ENCODE data around the gene OOSP3.

Gene OOSP3

DNA sequence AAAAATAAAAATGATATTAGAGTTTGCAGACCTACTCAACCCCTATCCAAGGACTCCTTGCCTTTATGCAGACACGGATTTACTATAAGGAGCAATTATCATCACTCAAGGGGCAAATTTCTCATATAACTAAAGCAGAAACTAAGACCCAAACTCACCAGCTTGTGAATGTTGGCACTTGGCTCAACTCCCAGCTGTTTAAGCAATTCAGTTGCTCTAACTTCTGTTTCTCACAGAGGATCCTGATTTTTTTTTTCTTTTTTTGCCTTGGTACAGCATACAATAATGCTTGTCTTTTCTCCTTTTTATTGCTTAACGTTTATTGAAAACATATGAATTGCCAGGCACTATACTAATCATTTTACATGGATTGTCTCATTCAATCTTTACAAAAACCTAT lies 23.7 kb upstream of the OOSP3 start:
- DNase-seq (ENCODE audit: extremely low read depth, insufficient read length), result no peak
- no peaks in the 10 kb centered on the region for H3K27me3 ChIP-seq (replicated peaks; ENCODE audit: control insufficient read depth, insufficient read depth, low read length)
- H3K4me3 ChIP-seq (replicated peaks; ENCODE audit: low read depth, low read length), result no peak overlapping the region
- TF ChIP-seq, protein P1, sequence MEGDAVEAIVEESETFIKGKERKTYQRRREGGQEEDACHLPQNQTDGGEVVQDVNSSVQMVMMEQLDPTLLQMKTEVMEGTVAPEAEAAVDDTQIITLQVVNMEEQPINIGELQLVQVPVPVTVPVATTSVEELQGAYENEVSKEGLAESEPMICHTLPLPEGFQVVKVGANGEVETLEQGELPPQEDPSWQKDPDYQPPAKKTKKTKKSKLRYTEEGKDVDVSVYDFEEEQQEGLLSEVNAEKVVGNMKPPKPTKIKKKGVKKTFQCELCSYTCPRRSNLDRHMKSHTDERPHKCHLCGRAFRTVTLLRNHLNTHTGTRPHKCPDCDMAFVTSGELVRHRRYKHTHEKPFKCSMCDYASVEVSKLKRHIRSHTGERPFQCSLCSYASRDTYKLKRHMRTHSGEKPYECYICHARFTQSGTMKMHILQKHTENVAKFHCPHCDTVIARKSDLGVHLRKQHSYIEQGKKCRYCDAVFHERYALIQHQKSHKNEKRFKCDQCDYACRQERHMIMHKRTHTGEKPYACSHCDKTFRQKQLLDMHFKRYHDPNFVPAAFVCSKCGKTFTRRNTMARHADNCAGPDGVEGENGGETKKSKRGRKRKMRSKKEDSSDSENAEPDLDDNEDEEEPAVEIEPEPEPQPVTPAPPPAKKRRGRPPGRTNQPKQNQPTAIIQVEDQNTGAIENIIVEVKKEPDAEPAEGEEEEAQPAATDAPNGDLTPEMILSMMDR (IDR thresholded peaks at IDR 0.05; ENCODE audit: insufficient read depth, low read length, poor library complexity, severe bottlenecking), result no peak
- H3K36me3 ChIP-seq (ENCODE audit: control insufficient read depth, insufficient read depth, low read length), result no peaks in the 10 kb centered on the region

DNA sequence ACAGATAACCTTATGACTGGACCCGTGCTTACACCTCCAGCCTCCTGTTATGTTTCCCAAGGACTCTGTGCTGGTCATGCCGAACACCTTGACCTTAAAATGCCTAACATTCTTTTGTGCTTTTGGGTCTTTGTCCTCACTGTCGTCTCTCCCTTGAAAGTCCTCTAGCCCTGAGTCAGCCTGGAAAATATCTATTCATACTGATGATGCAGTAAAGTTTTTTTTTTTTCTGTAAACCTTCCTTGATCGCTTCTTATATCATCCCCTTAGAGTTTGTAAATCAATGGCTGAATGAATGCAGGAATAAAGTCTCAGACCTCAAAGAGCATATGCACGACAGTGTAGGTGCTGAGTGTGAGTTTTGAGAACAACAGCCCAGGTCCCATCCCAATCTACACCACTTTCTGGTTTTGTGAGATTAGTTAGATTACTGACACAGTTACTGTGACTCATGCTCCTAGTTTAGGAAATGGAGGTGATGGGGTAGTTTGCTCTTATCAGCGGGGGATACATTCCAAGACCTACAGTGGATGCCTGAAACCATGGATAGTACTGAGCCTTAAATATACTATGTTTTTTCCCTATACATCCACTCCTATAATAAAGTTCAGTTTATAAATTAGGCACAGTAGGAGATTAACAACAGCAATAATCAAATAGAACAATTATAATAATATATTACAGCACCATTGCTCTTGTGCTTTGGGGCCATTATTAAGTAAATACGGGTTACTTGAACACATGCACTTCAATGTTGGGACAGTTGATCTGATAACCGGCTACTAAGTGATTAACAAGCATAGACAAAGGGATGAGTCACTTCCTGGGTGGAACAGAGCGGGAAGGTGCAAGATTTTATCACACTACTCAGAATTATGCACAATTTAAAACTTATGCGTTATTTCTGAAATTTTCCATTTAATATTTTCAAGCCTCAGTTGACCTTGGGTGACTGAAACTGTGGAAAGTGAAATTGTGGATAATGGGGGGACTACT lies 20.8 kb upstream of the OOSP3 start:
- TF ChIP-seq, protein P1 (IDR thresholded peaks at IDR 0.05; ENCODE audit: insufficient read depth, low read length, poor library complexity, severe bottlenecking), result no peak
- H3K36me3 ChIP-seq (ENCODE audit: control insufficient read depth, insufficient read depth, low read length), result no peaks in the 10 kb centered on the region
- no peak for DNase-seq (ENCODE audit: extremely low read depth, insufficient read length)
- H3K4me3 ChIP-seq (replicated peaks; ENCODE audit: low read depth, low read length), result no peak overlapping the region
- H3K27me3 ChIP-seq (replicated peaks; ENCODE audit: control insufficient read depth, insufficient read depth, low read length), result no peaks in the 10 kb centered on the region

DNA sequence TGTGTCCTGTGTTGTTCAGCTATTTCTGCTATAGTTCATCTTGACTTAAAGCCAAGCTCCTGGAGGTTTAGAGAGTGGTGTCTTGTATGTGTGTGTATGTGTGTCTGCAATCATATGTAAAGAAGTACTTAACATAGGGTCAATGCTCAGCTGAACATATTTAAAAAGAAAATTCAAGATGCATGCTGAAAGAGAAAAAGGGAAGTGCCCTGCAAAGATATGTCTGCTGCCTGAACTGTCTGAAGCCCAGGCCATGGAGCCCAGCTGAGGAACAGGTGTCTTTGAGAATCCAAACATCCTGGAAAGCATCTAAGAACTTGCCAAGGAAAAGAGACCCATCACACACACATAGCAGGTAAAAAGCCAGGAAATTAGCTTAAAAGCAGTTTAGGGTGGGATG lies 18.9 kb upstream of the OOSP3 start:
- DNase-seq (ENCODE audit: extremely low read depth, insufficient read length), result no peak

DNA sequence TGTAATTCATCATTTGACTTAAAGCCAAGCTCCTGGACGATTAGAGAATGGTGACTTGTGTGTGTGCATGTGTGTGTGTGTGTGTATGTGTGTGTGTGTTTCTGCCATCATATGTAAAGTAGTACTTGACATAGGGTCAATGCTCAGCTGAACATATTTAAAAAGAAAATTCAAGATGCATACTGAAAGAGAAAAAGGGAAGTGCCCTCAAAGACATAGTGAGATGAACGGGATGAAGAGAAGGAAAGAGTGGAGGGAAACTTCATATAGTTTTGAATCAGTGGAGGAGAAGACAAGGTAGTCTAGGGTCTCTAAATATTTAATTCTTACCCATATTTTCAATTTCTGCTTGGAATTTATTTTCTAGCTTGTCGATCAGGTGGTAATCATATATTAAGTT lies 16.3 kb upstream of the OOSP3 start:
- TF ChIP-seq, protein P1 (IDR thresholded peaks at IDR 0.05; ENCODE audit: insufficient read depth, low read length, poor library complexity, severe bottlenecking), result no peak
- no peak overlapping the region for H3K4me3 ChIP-seq (replicated peaks; ENCODE audit: low read depth, low read length)
- no peak for DNase-seq (ENCODE audit: extremely low read depth, insufficient read length)
- no peaks in the 10 kb centered on the region for H3K36me3 ChIP-seq (ENCODE audit: control insufficient read depth, insufficient read depth, low read length)
- no peaks in the 10 kb centered on the region for H3K27me3 ChIP-seq (replicated peaks; ENCODE audit: control insufficient read depth, insufficient read depth, low read length)

More for the DNA sequence above, 18.9 kb upstream of the OOSP3 start:
- H3K36me3 ChIP-seq (ENCODE audit: control insufficient read depth, insufficient read depth, low read length), result no peaks in the 10 kb centered on the region
- H3K27me3 ChIP-seq (replicated peaks; ENCODE audit: control insufficient read depth, insufficient read depth, low read length), result no peaks in the 10 kb centered on the region
- H3K4me3 ChIP-seq (replicated peaks; ENCODE audit: low read depth, low read length), result no peak overlapping the region
- TF ChIP-seq, protein P1 (IDR thresholded peaks at IDR 0.05; ENCODE audit: insufficient read depth, low read length, poor library complexity, severe bottlenecking), result no peak

DNA sequence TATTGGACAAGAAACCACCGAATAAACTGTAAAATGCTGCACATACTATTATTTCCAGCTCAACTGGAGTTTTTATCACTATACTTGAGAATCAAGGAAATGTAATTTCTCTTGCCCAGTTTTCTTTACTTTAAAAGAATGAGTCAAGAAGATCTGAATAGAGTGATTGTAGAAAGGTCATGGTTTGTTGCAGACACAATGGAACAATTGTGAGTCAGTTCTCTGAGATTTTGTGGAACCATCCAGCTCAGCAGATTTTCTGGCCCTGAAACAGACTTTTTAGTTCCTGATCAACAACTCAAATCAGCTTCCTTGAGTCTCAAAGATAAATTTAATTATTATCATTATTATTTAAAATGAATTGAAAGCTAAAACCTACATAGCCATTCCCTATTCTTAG lies 13.6 kb upstream of the OOSP3 start:
- Histone ChIP-seq H3K36me3 (ENCODE audit: control insufficient read depth, insufficient read depth, low read length) (no peaks in the 10 kb centered on the region), H3K4me3 (replicated peaks; ENCODE audit: low read depth, low read length) (no peak overlapping the region), H3K27me3 (replicated peaks; ENCODE audit: control insufficient read depth, insufficient read depth, low read length) (no peaks in the 10 kb centered on the region)
- TF ChIP-seq, protein P1 (IDR thresholded peaks at IDR 0.05; ENCODE audit: insufficient read depth, low read length, poor library complexity, severe bottlenecking), result no peak
- no peak for DNase-seq (ENCODE audit: extremely low read depth, insufficient read length)
